ELF-1 (cell line): Measurements from ENCODE around the gene DNAH14.

Experiments used
- DNase-seq: peaks from one replicate; pipeline ENCODE4 v3.0.0-alpha.2; 2016; ENCODE audit warnings: low read depth, low spot score

Gene DNAH14

GRCh38 chr1:225448146-225448805 lies 518.8 kb downstream of the DNAH14 start:
- DNase-seq = no peak
